ENCODE results near the gene F7.
"Not testable (repeated sequence)": the region's sequence is repeated elsewhere in the genome, so short reads cannot be mapped to it uniquely, and the experiment has no call there.

Gene F7

DNA sequence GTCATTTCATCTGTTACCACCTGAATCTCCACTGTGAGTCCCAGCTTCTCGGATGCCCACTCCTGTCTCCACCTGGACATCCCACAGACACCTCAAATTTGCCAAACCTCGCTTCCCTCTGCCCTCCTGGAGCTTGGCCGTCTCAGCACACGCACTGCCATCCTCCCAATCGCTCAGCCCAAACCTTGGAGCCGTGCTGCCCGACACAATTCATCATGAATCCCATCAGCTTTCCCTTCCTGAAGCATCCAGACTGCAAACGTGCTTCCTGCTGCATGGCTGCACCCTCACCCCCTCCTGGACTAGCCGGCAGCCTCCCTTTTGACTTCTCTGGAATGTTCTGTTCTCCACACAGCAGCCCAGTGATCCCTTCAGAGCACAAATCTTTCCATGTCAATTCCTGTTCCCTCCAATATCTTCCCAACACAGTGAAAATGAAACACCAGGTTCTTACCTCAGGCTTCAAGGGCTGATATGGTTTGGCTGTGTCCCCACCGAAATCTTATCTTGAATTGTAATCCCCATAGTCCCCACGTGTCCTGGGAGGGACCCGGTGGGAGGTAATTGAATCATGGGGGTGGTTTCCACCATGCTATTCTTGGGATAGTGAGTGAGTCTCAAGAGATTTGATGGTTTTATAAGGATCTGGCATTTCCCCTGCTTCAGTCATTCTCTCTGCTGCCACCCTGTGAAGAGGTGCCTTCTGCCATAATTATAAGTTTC lies 51.8 kb downstream of the F7 start:
- DNase-seq, result no peak

GRCh38 chr13:113157929-113158747 lies 52.5 kb downstream of the F7 start, which contains the start of gene PROZ:
Gene PROZ, plus strand, starts transcription at chr13:113158648. Its CDS starts 13 bp downstream, at chr13:113158661.
- no peak for DNase-seq

DNA sequence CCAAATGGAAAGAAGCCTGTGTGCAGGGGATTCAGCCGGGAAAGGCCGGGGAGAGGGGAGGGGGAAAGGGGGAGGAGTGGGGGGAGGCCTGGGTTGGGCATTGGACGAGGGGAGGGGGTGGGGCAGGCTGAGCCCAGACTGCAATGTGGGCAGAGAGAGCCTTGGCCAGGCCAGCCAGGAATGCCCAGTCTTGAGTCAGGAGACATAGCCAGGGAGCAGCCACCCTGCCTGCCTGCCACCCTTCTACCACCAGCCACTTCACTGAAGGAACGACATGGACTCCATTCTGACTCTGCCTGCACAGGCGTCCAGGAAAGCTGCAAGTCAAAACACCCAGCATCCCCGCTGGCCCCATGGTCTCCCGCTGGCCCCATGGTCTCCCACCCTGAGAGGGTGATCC lies 53.4 kb downstream of the F7 start:
- no peak for DNase-seq

- DNase-seq, result no peak
These were observed 54.1 kb downstream of the F7 start for GRCh38 chr13:113159701-113160100.

- no peak for DNase-seq
These were observed 55.4 kb downstream of the F7 start for GRCh38 chr13:113160983-113161382.

DNA sequence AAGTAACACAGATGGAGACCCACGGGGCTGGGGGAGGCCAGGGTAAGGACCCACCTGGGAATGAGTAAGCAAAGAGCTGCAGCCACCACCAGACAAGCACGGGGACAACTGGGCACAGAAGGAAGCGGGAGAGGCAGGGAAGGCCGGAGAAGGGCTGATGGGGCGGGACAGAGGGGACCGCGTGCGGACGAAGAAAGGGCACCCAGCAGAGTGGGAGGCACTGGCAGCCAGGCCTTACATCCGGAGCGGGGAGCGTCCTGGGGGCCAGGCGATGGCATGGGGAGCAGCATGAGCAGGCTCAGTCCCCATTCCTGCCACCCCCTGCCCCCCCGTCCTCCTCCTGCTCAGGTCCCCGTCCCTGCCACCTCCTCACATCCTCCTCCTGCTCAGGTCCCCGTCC lies 55.8 kb downstream of the F7 start:
- no peak for DNase-seq

GRCh38 chr13:113161975-113162374 lies 56.4 kb downstream of the F7 start:
- DNase-seq, result not testable (repeated sequence)

DNA sequence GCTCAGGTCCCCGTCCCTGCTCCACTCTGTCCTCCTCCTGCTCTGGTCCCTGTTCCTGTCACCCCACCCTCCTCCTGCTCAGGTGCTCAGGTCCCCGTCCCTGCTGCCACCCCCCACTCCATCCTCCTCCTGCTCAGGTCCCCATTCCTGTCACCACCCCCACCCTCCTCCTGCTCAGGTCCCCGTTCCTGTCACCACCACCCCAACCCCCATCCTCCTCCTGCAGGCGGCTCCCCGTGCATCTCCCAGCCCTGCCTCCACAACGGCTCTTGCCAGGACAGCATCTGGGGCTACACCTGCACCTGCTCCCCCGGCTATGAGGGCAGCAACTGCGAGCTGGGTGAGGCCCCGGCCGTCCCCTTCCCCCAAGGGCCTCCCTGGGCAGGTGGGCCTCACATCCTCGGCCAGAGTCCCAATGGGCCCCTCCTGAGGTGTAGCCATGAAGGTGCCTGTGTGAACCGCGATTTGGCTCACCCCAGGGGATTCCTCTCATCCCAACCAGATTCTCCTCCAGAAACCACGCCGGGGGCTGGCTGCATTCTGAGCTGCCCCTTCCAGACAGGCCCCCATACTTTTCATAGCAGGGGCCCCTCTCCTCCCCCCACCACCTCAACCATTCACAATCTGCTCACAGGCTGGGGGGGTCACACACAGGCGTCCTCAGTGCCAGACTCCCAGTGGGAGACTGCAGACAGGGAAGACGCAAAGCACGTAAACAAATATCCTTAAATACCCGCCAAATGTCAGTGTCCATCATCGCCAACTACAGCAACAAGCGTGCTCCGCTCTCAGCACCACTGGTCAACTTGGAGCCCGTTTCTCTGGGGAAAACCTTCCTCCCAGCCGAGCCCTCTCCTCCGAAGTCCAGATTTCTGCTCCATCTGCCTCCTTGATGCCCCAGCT lies 57.4 kb downstream of the F7 start:
- no peak for DNase-seq

GRCh38 chr13:113164492-113164891 lies 58.9 kb downstream of the F7 start:
- no peak for DNase-seq

DNA sequence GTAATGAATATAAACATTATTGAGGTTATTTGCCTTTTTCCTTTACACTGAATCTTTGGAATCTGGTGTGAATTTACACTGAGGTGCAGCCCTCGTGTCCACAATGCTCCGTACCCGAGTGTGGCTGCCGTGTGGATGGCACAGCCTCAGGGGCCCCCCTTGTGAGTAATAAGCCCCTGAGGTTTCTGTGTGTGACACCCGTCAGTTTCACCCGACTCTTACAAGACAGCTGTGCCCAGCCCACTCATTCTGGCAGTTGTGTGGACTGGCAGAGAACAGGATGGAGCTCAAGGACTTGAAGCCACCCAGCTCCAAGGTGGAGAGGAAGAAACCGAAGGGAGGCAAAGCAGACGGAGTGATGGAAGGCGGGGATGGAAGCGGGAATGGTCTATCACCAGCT lies 60.7 kb downstream of the F7 start:
- no peak for DNase-seq

DNA sequence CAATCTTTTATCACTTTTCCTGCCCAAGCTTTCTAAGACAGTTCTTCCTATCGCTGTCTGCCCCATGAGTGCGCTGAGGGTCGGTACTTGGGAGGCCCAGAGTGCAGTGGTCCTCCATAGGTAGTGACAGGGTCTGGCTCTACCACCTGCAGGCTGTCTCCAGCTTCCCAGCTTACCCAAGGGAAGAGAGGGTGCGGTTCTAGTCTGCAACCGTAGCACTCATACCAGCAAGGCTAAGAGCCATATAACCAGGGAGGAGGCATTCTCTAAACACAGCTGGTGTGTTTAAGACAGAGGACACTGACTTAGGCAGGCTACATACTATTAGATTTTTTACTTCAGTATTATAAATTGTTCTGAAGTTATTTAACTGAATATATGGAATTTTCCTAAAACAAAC lies 61.1 kb downstream of the F7 start:
- DNase-seq, result no peak

DNA sequence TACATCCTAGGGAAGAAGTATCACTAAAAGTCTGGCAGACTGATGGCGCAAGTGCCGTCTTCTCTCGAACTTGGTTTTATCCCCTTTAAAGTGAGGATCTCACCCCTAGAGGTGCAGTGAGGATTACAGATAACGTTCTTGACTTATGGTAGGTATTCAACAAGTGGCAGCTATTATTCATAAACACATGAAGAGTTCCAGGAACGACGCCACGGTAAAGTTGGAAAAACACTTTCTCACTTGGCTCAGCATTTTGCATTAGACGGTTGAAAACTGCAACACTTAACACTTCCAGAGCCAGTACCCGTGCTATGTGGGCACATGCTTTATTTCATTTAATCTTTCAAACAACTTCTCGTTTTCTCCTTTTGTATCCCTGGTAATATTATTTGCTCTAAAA lies 61.6 kb downstream of the F7 start:
- no peak for DNase-seq

DNA sequence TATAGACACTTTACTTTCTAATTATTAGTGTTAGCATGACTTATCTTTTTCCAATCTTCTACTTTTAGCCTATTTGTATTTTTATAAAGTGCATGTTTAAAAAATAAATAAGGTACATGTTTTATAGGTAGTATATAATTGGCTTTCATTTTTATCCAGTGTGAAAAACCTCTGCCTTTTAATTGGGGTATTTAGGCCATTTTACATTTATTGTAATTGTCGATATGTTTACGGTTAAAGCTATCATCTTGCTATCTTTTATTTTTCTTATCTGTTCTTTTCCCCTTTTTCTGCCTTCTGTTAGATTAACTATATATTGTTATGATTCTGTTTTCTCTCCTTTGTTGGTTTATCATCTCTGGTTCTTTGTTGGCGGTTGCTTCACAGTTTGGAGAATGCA lies 62.0 kb downstream of the F7 start:
- DNase-seq, result no peak

DNA sequence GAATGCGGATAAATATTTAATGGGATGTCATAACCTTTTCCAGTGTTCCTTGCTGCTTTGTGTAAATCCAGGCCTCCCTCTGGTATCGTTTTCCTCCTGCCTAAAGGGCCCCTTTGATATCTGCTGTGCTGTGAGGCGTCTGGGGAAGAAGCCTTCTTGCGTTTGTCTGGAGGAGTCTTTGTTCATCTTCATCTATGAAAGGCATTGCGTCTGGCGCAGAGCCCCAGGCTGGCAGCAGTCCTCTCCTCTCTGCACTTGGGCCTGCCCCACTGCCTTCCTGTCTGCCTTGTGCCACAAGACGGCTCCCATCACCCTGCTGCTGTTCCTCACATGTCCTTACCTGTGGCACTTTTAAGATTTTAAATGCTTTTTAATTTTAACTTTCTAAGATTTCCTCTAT lies 62.6 kb downstream of the F7 start:
- DNase-seq, result no peak

DNA sequence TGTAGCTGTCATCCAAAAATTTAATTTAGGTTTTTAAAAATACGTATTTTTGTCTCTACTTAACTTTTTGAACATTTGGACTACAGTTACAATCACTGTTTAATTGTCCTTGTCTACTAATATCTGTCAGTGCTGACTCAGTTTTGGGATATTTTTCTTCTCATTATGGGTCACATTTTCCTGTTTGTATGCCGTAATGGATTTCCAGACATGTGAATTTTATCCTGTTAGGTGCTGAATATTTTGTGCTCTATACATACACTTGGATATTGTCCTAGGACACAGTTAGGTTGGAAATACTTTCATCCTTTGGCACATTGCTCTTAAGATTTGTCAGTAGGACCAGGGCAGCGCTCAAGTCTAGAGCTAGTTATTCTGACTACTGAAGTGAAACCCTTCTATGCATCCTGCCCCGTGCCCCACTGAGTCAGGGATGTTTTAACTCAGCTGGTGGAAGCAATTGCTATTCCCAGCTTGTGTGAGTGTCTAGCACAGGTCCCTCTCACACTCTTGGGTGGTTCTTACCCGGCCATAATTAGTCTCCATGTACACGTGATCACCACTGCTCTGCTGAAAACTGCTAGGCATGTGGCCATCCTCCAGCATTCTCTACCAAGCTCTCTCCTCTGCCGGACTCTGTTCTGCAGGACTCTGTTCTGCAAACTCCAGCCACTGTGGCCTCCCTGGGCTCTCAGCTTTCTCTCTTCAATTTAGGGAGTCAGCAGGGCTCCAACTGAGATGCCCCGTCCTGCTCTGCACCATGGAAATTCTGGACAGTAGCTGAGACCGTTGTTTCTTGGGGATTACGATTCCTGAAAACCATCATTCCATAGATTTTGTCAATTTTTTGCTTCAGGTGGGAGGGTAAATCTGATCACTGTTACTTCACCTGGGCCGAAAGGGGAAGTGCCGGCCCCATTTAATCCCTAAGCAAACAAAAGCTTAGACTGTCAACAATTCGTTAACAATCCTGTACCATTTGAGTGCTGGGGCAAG lies 64.0 kb downstream of the F7 start:
- no peak for DNase-seq
